HG02678 (cell line): ENCODE results near the gene HVCN1.
"Not testable (repeated sequence)": the region's sequence is repeated elsewhere in the genome, so short reads cannot be mapped to it uniquely, and the experiment has no call there.

Source experiments
- ATAC-seq: cut with Tn5 transposase; IDR thresholded peaks from one replicate; pipeline ENCODE4 v1.9.1; 2021; ENCODE audit warnings: mild to moderate bottlenecking, moderate library complexity; ENCODE audit not compliant: unreplicated experiment

Gene HVCN1

DNA sequence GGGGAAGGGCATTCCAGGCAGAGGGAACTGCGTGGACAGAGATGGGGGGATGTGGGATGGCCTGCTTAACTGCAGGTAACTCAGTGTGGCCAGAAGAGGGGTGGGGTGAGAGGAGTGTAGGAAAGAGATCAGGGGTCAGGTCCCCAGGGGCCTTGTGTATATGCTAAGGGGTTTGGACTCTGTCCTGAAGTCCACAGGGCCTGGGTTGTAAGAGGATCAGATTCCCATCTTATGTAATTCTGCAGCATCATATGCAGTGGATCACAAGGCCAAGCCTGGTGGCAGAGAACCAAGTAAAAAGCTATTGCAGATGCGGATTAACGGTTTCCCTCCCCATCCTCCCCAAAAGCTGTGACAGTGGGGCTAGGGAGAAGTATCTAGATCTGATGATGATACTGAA is 66.3 kb downstream of the HVCN1 start:
- ATAC-seq = no peak

DNA sequence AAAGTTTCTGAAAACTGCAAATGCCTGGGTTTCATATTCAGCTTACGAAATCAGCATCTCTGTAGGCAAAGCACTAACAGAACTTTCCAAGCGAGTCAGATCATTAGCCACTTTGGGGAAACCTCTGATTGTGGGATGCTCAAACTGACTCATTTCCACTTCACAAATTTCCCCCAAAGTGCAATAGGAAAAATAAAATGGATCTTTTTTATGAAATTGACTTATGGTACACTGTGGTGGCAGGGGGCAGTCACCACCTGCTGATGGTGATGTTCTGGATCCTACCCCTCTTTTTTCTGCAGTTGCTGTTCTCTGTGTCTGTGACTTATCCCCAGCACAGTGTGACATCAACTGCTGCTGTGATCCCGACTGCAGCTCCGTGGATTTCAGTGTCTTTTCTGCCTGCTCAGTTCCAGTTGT is 69.4 kb downstream of the HVCN1 start:
- peak; percentile 57 for ATAC-seq

DNA sequence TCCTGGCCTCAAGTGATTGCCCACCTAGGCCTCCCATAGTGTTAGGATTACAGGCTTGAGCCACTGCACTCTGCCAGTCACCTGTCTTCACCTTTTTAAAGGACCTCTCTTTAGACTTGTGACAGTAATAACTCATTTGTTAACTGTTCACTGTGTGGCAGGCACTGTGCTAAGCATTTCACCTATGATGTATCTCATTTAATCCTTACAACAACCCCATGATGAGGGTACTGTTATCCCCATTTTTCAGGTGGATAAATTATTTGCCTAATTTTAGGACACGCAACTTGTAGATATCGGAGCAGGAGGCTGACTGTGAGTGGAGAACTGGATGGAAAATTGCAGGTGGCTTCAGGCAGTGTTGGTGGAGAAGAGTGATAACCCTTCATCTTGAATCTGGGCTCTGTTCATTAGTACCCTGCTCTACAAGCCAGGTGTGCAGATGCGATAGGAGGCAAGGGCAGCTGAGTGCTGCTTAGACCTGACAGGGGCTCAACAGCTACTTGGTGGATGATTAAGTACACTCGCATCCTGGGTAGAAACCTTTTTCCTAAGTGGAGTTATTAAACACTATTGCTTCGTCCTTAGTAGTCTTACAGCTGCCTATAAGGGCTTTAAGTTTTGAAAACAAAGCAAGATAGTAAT is 72.3 kb downstream of the HVCN1 start:
- no peak for ATAC-seq

DNA sequence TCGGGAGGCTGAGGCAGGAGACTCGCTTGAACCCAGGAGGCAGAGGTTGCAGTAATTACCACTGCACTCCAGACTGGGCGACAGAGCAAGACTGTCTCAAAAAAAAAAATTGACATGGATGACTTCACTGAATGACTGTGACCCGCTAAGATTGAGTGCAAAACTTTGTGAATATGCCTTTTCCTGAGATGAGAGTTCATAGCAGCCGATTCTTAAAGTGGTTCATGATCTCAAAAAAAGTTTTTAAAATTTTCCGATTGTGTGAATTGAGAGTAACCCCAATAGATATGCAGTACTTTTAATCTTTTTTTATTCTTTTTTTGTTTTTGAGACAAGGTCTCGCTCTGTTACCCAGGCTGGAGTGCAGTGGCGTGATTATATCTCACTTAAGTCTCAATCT is 73.7 kb downstream of the HVCN1 start:
- ATAC-seq = no peak

DNA sequence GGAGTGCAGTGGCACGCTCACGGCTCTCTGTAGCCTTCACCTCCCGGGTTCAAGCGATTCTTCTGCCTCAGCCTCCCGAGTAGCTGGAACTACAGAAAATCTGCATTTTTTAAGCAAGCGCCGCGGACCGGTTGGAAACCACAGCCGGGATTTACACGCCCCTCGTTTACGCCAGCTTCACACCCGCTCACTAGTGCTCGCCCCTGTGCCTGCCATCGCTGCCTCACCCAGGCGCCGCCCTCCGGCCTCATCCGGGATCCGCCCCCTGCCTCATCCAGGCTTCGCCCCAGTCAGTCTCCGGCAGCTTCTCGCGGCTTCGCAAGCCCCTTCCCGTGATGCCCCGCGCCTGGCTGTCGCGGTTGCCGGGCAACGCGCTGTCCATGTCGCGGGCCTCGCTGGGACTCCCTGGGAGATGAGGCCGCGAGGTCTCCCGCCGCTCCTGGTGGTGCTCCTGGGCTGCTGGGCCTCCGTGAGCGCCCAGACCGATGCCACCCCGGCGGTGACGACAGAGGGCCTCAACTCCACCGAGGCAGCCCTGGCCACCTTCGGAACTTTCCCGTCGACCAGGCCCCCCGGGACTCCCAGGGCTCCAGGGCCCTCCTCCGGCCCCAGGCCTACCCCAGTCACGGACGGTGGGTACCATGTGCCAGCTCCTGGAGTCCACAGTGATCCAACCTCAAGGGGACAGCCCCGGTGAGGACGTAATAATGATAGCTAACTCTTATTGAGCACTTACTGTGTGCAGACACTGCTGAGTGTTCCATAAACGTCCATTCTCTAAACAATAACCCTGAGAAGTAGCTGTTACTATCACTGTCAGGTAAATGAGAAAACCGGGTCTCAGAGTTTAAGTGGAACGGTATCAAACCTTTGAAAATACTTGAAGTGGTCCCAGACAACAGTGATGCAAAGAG is 74.9 kb downstream of the HVCN1 start, which contains the start of gene TCTN1:
TSS of gene TCTN1 (plus strand) at position 359 of the 914 bp plus-strand sequence. CDS start at position 413, 54 bp downstream.
- peak; percentile 95 for ATAC-seq

DNA sequence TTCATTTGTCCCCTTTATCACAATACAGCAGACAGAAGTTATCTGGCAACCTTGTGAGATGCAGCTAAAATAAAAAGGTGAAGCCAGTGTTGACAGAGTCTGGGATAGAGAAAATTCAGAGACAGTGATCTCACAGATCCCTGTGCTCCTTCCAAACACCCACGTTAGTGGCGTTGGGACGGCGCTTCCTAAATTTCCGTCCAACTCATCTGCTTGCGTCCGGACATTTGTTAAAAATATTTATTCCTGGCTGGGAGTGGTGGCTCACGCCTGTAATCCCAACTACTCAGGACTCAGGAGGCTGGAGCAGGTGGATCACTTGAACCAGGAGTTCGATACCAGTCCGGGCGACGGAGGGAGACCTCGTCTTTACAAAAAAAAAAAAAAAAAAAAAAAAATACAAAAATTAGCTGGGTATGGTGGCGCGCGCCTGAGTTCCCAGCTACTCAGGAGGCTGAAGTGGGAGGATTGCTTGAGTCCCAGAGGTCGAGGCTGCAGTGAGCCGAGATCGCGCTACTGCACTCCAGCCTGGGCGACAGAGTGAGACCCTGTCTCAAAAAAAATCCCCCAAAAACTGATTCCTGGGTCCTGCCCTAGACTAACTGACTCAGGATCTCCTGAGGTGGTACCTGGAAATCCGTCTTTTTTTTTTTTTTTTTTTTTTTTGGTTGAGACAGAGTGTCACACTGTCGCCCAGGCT is 75.7 kb downstream of the HVCN1 start:
- ATAC-seq = no peak

DNA sequence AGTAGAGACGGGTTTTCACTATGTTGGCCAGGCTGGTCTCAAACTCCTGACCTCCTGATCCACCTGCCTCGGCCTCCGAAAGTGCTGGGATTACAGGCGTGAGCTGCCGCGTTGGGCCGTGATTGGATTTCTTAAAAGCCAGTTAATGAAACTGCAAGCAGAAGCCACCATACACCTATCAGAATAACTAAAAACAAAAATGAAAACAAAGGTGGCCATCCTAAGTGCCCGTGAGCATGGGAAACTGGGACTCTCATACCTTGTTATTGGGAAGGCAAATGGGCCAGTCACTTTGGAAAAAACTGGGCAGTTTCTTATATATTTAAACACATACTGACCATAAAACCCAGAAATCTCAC is 82.7 kb downstream of the HVCN1 start:
- ATAC-seq = no peak

DNA sequence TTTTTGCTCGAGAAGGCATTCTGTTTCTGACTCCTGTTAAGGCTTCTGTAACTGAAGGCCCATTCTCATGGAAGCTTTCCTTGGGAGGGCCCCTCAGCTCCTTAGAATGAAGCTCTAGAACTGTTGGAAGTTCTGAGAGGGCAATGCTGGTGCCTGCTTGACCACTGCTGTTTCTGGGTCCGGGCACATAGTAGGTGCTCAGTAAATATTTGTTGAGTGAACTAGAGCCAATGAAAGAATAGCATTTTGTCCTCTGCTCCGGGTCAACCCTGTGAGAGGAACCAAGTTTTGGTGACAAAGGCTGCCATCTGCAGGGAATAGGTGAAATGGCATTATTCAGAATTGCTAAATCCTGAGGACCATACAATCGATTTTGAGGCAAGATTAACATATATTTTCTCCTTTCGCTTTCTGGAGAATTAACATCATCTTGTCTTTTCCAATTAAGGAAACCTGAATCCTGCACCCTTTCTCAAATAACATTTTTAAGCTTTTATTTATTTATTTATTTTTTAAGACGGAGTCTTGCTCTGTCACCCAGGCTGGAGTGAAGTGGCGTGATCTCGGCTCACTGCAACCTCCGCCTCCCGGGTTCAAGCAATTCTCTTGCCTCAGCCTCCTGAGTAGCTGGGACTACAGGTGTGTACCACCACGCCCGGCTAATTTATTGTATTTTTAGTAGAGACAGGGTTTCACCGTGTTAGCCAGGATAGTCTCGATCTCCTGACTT is 86.7 kb downstream of the HVCN1 start:
- not testable (repeated sequence) for ATAC-seq

DNA sequence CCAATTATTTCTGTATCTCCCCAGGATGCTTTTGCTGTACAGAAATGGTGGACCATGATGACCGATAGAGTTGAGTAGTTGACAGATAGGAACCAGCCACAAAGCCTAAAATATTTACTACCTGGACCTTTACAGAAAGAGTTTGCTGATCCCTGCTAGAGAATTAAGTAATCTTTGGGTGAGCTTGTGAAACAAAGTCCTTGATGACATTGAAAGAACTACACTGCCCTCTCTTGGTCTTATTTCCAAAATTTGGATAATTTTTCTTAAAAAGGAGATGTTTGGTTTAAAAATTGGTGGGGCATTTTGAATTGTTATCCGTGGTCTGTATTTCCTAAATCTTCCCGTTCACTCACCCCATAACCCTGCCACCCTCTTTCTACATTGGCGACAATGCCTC is 88.7 kb downstream of the HVCN1 start:
- ATAC-seq = no peak

DNA sequence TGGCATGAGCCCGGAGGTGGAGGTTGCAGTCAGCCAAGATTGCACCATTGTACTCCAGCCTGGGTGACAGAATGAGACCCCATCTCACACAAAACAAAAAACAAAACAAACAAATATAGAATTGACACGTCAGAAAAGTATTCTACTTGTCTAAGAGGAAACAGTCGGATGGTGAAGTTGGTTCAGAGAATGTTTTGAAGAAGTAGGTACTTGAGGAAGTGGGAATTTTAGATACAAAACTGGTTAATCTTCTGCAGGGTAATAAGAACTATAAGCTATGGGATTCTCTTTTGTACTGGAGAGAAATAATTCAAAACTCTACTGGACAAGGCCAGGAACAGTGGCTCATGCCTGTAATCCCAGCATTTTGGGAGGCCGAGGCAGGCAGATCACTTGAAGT is 89.6 kb downstream of the HVCN1 start:
- ATAC-seq = no peak
